Endothelial cell of umbilical vein (primary cell): ENCODE results near the gene KSR1. TPM values are rescaled to one million over a fixed set of nuclear protein-coding genes. Genes with fewer than 3 reads are reported as not detected.

Experiments
- BruUV-seq: library from RNA; stranded (reverse); fragments of 400-500 nt; replicated peaks from 2 replicates; lab custom pipeline; 2021; lab: Mats Ljungman, UMichigan
- CTCF ChIA-PET: fragments of 300-600, 350-600 bp; sonication (Branson Sonifier 250); formaldehyde crosslinking; loops from one replicate; lab custom pipeline; 2021; ENCODE audit warnings: antibody characterized with exemption, inconsistent platforms; lab: Charles Lee
- POLR2A ChIA-PET: fragments of 300-600, 350-600 bp; sonication (Branson Sonifier 250); formaldehyde crosslinking; loops from one replicate; lab custom pipeline; 2021; ENCODE audit warnings: antibody characterized with exemption, inconsistent platforms; lab: Charles Lee
- DNase-seq: peaks from one replicate; pipeline ENCODE4 v3.0.0-alpha.2; 2011; ENCODE audit warnings: low read depth, low spot score
- FAIRE-seq: peaks from 2 replicates; lab custom pipeline; 2011; peaks lifted over from hg19 to GRCh38; lab: Jason Lieb, UNC
- H2AFZ ChIP-seq: 2 replicates; pipeline ENCODE4 v1.6.0; 2012; ENCODE audit warnings: low read depth, low read length, control low read depth, inconsistent platforms
- H3K27ac ChIP-seq: 2 replicates; pipeline ENCODE4 v1.5.1; 2011; ENCODE audit warnings: low read depth, mild to moderate bottlenecking, control low read depth, low read length, moderate library complexity; ENCODE audit not compliant: insufficient read depth
- H3K27me3 ChIP-seq, 2 experiments: 2 replicates each; pipeline versions ENCODE4 v1.6.0 to v1.6.1; 2011; ENCODE audit warnings: low read length in 2 of 2, mixed read lengths in 1 of 2; ENCODE audit not compliant: control insufficient read depth in 2 of 2, insufficient read depth in 2 of 2
- H3K36me3 ChIP-seq, 2 experiments: 2 replicates in 1 of 2; 3 replicates in 1 of 2; pipeline ENCODE4 v1.5.1; 2011; ENCODE audit warnings: low read length in 2 of 2, mild to moderate bottlenecking in 1 of 2, moderate library complexity in 1 of 2; ENCODE audit not compliant: control insufficient read depth in 2 of 2, insufficient read depth in 2 of 2; ENCODE audit errors: extremely low read depth in 1 of 2
- H3K4me1 ChIP-seq: 3 replicates; pipeline ENCODE4 v1.5.1; 2011; ENCODE audit warnings: mild to moderate bottlenecking, low read length; ENCODE audit not compliant: control insufficient read depth, insufficient read depth; ENCODE audit errors: extremely low read depth
- H3K4me2 ChIP-seq: 2 replicates; pipeline ENCODE4 v1.6.1; 2011; ENCODE audit warnings: low read length, control low read depth, mixed read lengths; ENCODE audit not compliant: insufficient read depth
- H3K4me3 ChIP-seq, 3 experiments: fragments of 200-600 bp in 1 of 3; sonication (generic), shearing (Covaris generic) in 1 of 3; replicated peaks in 1 of 3; 2 replicates each; pipeline ENCODE4 v1.5.1; 2011 to 2016; ENCODE audit warnings: control low read depth in 3 of 3, low read length in 3 of 3, mild to moderate bottlenecking in 2 of 3, inconsistent platforms in 1 of 3, low read depth in 1 of 3, moderate library complexity in 1 of 3; ENCODE audit not compliant: insufficient read depth in 1 of 3
- H3K79me2 ChIP-seq: 2 replicates; pipeline ENCODE4 v1.6.0; 2012; ENCODE audit warnings: low read length, inconsistent platforms; ENCODE audit not compliant: control insufficient read depth, insufficient read depth
- H3K9ac ChIP-seq: replicated peaks from 2 replicates; pipeline ENCODE3; 2011; ENCODE audit warnings: low read length, control low read depth; ENCODE audit not compliant: insufficient read depth; ENCODE audit errors: extremely low read depth
- H3K9me1 ChIP-seq: replicated peaks from 3 replicates; pipeline ENCODE4 v1.6.0; 2011; ENCODE audit warnings: mild to moderate bottlenecking, low read length; ENCODE audit not compliant: control insufficient read depth, insufficient read depth; ENCODE audit errors: extremely low read depth
- H3K9me3 ChIP-seq: replicated peaks from 2 replicates; pipeline ENCODE4 v1.5.1; 2012; ENCODE audit warnings: low read length, inconsistent platforms; ENCODE audit not compliant: control insufficient read depth, insufficient read depth
- H4K20me1 ChIP-seq: replicated peaks from 2 replicates; pipeline ENCODE3; 2011; ENCODE audit warnings: mild to moderate bottlenecking, low read length; ENCODE audit not compliant: control insufficient read depth, insufficient read depth; ENCODE audit errors: extremely low read depth
- CTCF ChIP-seq, 2 donors: IDR thresholded peaks; 1 replicate in 1 of 2; 2 replicates in 1 of 2; pipeline ENCODE4 v1.5.1; 2011; ENCODE audit warnings: low read length in 2 of 2, mild to moderate bottlenecking in 2 of 2, moderate library complexity in 2 of 2, control low read depth in 1 of 2, inconsistent platforms in 1 of 2, low read depth in 1 of 2; ENCODE audit not compliant: insufficient read depth in 1 of 2; ENCODE audit errors: extremely low read depth in 1 of 2
- EZH2 ChIP-seq: IDR thresholded peaks from 2 replicates; pipeline ENCODE4 v1.6.1; 2012; ENCODE audit warnings: borderline replicate concordance, low read depth, mild to moderate bottlenecking, moderate library complexity, low read length, inconsistent platforms; ENCODE audit not compliant: severe bottlenecking
- FOS ChIP-seq: IDR thresholded peaks from 2 replicates; pipeline ENCODE4 v1.6.1; 2011; ENCODE audit warnings: mild to moderate bottlenecking, low read length, moderate library complexity, borderline replicate concordance; ENCODE audit not compliant: insufficient read depth
- GATA2 ChIP-seq: IDR thresholded peaks from 2 replicates; pipeline ENCODE4 v1.7.0; 2011; ENCODE audit warnings: low read depth, mild to moderate bottlenecking, moderate library complexity, mixed read lengths, low read length; ENCODE audit not compliant: insufficient read length, insufficient read depth
- JUN ChIP-seq: IDR thresholded peaks from 2 replicates; pipeline ENCODE4 v1.6.1; 2011; ENCODE audit warnings: borderline replicate concordance, low read depth; ENCODE audit not compliant: insufficient read length, insufficient read depth
- MAX ChIP-seq: IDR thresholded peaks from 2 replicates; pipeline ENCODE4 v1.6.1; 2011; ENCODE audit not compliant: insufficient read depth, insufficient read length
- MYC ChIP-seq: IDR thresholded peaks from one replicate; pipeline ENCODE4 v1.6.1; 2011; ENCODE audit warnings: mild to moderate bottlenecking, low read depth, low read length
- POLR2A ChIP-seq: IDR thresholded peaks from 2 replicates; pipeline ENCODE4 v1.6.1; 2012; ENCODE audit warnings: low read depth, mild to moderate bottlenecking, control low read depth, low read length
- POLR2AphosphoS5 ChIP-seq: IDR thresholded peaks from 2 replicates; pipeline ENCODE4 v1.6.1; 2012; ENCODE audit warnings: low read depth, mild to moderate bottlenecking, control low read depth, low read length, moderate library complexity; ENCODE audit not compliant: insufficient read depth
- dilution Hi-C: fragments of 300-500 bp; cut with MboI; formaldehyde crosslinking; loops from one replicate; pipeline ENCODE4 v1.15.0; 2019; ENCODE audit warnings: low sequenced_read_pairs; ENCODE audit not compliant: extremely low pct_ligation_motif_present
- intact Hi-C: fragments of 100-400 bp; cut with micrococcal nuclease; formaldehyde crosslinking; loops from one replicate; pipeline ENCODE4 v1.10.0; 2022
- polyA plus RNA-seq, 4 experiments: library from polyadenylated mRNA; depleted of rRNA in 3 of 4; stranded (reverse) in 3 of 4; unstranded in 1 of 4; fragments of >200 nt; gene quantifications; 2 replicates each; pipeline versions ENCODE4 v1.2.1 to v1.2.3, GENCODE V29; 2011 to 2012; ENCODE audit warnings: missing spikeins in 1 of 4
- total RNA-seq: library from RNA; stranded (reverse); gene quantifications from 2 replicates; pipeline ENCODE4 v1.2.3, GENCODE V29; 2021

KSR1 gene
- total and polyA plus RNA-seq, 2 donors (not counting 3 experiments of a cell fraction or from before 2014, with no cell fraction given), result 35.4 to 80.2 TPM

- intact Hi-C loops, result no loop called here
- no TSS peak for BruUV-seq
- FAIRE-seq, result no peak
Observed at GRCh38 chr17:27595208-27595607, 139.0 kb downstream of the KSR1 start.

More at GRCh38 chr17:27595208-27595607, 139.0 kb downstream of the KSR1 start:
- POLR2A ChIA-PET, result no interaction called here
- dilution Hi-C loops, result no loop called here
- H3K36me3 ChIP-seq, result peaks cover 2 to 37% of the 10 kb centered on the region in 2 experiments
- no peak for TF ChIP-seq MYC
- TF ChIP-seq POLR2AphosphoS5, result no peak
- TF ChIP-seq FOS, result no peak
- no peak for TF ChIP-seq MAX
- no peak for TF ChIP-seq GATA2
- no peak for TF ChIP-seq CTCF (IDR thresholded peaks at IDR 0.05; ENCODE audit: extremely low read depth in 1 of 2, insufficient read depth in 1 of 2, low read depth in 1 of 2, low read length in 2 of 2)
- TF ChIP-seq JUN, result no peak
- TF ChIP-seq POLR2A, result no peak
- no peak for TF ChIP-seq EZH2
- H3K4me2 ChIP-seq, result no peak overlapping the region
- no peak overlapping the region for H3K27ac ChIP-seq
- H3K27me3 ChIP-seq, result no peaks in the 10 kb centered on the region
- H3K9ac ChIP-seq, result no peak overlapping the region
- CTCF ChIA-PET, result interaction anchor here (0.6 to 3.7 kb wide), 5 partner anchors 13 to 359 kb away, joined by 3 to 22 read pairs (median 7); no protein-coding TSS in a partner anchor
- H3K79me2 ChIP-seq, result no peaks in the 10 kb centered on the region
- no peak for DNase-seq
- no peak overlapping the region for H2AFZ ChIP-seq
- H3K4me3 ChIP-seq, result no peak overlapping the region
- H4K20me1 ChIP-seq, result no peaks in the 10 kb centered on the region
- H3K4me1 ChIP-seq, result no peaks in the 10 kb centered on the region
- no peaks in the 10 kb centered on the region for H3K9me3 ChIP-seq
- no peaks in the 10 kb centered on the region for H3K9me1 ChIP-seq
